Ramos (cell line): ENCODE measurements around the gene CYP4F11.
"Not testable (repeated sequence)": the region's sequence is repeated elsewhere in the genome, so short reads cannot be mapped to it uniquely, and the experiment has no call there.

Source experiments
- in situ Hi-C: fragments of 300-500 bp; cut with MboI; formaldehyde crosslinking; loops from one replicate; pipeline ENCODE4 v1.14.3; 2022; ENCODE audit warnings: low sequenced_read_pairs; ENCODE audit not compliant: unreplicated experiment

The CYP4F11 gene

GRCh38 chr19:15885919-15886318, 48.4 kb downstream of the CYP4F11 start:
- in situ Hi-C loops, result no loop called here

DNA sequence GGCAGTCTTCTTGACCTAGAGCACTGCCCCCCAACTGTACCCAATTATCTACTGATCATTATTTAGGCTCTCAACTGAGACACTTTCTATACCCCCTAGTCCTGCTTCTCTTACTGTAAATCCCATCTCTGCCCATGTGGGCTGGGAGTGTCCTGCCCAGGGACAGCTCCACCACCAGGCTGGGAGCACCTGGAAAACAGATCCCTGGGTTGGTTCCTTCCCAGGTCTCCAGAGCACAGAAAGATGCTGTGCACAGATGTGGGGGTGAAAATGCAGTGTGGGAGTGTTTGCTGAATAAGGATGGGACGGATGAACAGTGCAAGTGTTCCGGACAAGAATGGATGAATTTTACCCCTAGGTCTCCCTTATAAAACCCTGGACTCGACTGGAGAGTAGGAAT, 49.2 kb downstream of the CYP4F11 start:
- in situ Hi-C loops, result no loop called here

- in situ Hi-C loops, result not testable (repeated sequence)
These were observed 51.0 kb downstream of the CYP4F11 start for GRCh38 chr19:15883329-15883728.

DNA sequence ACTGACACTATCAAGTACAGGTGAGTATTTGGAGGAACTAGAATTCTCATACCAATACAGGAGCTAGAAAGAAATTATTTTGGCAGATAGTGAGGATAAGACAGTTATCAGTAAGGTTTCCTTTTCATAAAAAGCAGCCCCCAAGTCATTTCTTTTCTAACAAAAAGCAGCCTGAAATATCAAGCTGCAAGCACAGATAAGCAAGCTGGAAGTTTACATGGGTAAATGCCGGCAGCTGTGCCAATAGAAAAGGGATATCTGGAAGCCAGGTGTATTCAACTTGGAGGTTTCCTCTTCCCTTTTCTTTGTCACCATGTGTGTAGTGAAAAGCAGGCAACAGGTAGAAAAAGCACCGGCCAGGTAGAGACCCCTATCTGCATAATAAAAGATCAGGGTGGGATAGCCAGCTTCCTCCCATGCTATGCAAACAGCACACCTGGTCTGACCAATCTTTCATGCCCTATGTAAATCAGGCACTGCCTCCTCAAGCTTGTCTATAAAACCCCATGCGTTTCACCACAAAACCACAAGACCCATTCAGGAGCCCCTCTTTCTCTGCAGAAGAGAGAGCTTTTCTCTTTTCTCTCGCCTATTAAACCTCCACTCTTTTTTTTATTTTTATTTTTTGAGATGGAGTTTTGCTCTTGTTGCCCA, 59.4 kb downstream of the CYP4F11 start:
- in situ Hi-C loops, result no loop called here

- in situ Hi-C loops, result not testable (repeated sequence)
These were observed 60.6 kb downstream of the CYP4F11 start for GRCh38 chr19:15873771-15874170.

DNA sequence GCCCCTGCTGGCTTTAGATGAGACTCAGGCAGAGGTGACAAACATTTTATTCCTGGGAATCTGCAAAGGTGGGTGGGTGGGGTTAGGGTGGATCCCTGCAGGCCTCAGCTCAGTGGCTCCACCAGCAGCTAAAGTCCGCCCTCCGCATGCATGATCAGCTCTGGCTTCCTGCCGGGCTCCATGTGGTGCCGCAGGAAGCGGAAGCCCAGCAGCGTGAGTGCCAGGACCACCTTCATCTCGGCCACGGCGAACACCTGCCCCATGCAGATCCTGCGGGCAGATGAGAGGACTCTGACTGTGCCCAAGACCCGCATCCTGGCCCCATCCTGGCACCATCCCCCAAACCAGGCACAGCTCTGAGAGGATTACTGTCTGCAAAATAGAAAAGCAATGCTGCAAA, 62.8 kb downstream of the CYP4F11 start:
- in situ Hi-C loops, result no loop called here

DNA sequence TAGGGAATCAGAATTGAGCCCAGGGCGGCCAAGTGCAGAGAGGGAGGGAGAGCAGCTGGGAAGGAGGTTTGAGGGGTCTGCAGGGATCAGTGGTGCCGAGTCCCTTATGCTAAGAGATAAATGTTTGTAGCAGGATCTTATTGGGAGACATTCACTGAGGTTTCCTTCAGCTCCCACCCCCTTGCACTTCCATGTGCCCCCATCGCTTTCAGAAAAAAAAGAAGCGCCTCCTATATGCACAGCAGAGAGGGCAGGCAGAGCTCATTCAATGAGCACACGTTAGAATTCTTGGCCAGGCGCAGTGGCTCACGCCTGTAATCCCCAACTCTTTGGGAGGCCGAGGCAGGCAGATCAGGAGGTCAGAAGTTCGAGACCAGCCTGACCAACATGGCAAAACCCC, 64.5 kb downstream of the CYP4F11 start:
- in situ Hi-C loops, result no loop called here

GRCh38 chr19:15869109-15869555, 65.2 kb downstream of the CYP4F11 start:
- in situ Hi-C loops, result no loop called here

GRCh38 chr19:15866636-15867035, 67.7 kb downstream of the CYP4F11 start:
- in situ Hi-C loops, result no loop called here

GRCh38 chr19:15864824-15865223, 69.5 kb downstream of the CYP4F11 start:
- in situ Hi-C loops, result no loop called here

GRCh38 chr19:15863272-15863671, 71.1 kb downstream of the CYP4F11 start:
- in situ Hi-C loops, result no loop called here

DNA sequence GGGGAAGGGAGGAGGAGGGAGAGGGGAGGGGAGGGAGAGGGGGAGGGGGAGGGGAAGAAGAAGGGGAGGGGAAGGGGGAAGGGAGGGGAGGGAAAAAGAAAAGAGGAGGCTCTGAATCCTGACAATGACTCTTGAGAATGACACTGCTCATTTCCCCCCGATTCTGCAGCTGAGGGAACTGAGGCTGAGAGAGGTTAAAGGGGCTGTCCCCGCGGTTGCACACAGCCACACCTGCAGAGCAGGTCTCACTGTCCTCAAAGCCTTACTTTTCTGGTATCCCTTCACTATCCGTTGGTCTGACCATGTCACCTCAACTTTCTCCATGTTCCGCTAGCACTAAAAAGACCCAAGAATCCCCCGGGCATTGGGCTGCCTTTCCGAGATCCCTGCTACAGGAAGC, 71.9 kb downstream of the CYP4F11 start:
- in situ Hi-C loops, result no loop called here
